CD4-positive, alpha-beta T cell treated with Interleukin-15 for 4 hours (primary cell): ENCODE results near the gene BTRC.
"Not testable (repeated sequence)": the region's sequence is repeated elsewhere in the genome, so short reads cannot be mapped to it uniquely, and the experiment has no call there.

Experiments used
- DNase-seq: peaks from one replicate; pipeline ENCODE4 v3.0.0-alpha.2; 2020; ENCODE audit warnings: low spot score

BTRC gene

GRCh38 chr10:101346177-101346576, 7.8 kb upstream of the BTRC start:
- DNase-seq = no peak

- DNase-seq = no peak
Observed at GRCh38 chr10:101351017-101351416, 2.9 kb upstream of the BTRC start.

GRCh38 chr10:101351477-101351876, 2.5 kb upstream of the BTRC start:
- no peak for DNase-seq

- not testable (repeated sequence) for DNase-seq
Observed at GRCh38 chr10:101352857-101353256, 1.1 kb upstream of the BTRC start.

- peak; percentile 19 for DNase-seq
Observed at GRCh38 chr10:101354328-101355071, 535 bp downstream of the BTRC start.

- no peak for DNase-seq
Observed at GRCh38 chr10:101355072-101355706, 1.2 kb downstream of the BTRC start.

- no peak for DNase-seq
Observed at GRCh38 chr10:101356132-101356531, 2.2 kb downstream of the BTRC start.

GRCh38 chr10:101357958-101358357, 4.0 kb downstream of the BTRC start:
- no peak for DNase-seq

- no peak for DNase-seq
Observed at GRCh38 chr10:101358706-101359300, 4.8 kb downstream of the BTRC start.

GRCh38 chr10:101360090-101360489, 6.1 kb downstream of the BTRC start:
- DNase-seq = not testable (repeated sequence)

GRCh38 chr10:101360841-101361240, 6.9 kb downstream of the BTRC start:
- DNase-seq = not testable (repeated sequence)

- DNase-seq = no peak
Observed at GRCh38 chr10:101363850-101364400, 10.0 kb downstream of the BTRC start.

GRCh38 chr10:101364721-101365120, 10.8 kb downstream of the BTRC start:
- DNase-seq = no peak

- DNase-seq = peak; percentile 22
Observed at GRCh38 chr10:101367569-101368453, 13.8 kb downstream of the BTRC start.

GRCh38 chr10:101373063-101373462, 19.1 kb downstream of the BTRC start:
- no peak for DNase-seq

GRCh38 chr10:101373993-101374392, 20.0 kb downstream of the BTRC start:
- not testable (repeated sequence) for DNase-seq

- no peak for DNase-seq
Observed at GRCh38 chr10:101375076-101375475, 21.1 kb downstream of the BTRC start.

GRCh38 chr10:101379663-101380352, 25.8 kb downstream of the BTRC start:
- DNase-seq = no peak

- DNase-seq = no peak
Observed at GRCh38 chr10:101380353-101381017, 26.5 kb downstream of the BTRC start.

GRCh38 chr10:101385866-101386658, 32.1 kb downstream of the BTRC start:
- no peak for DNase-seq
